GM20000 (cell line): ENCODE results near the gene NCKAP5.

Source experiments
- DNase-seq: peaks from one replicate; pipeline ENCODE4 v3.0.0; 2012; ENCODE audit warnings: low spot score
- CTCF ChIP-seq: IDR thresholded peaks from 2 replicates; pipeline ENCODE4 v1.5.1; 2012; ENCODE audit warnings: mild to moderate bottlenecking, control low read depth; ENCODE audit errors: extremely low read depth, missing control alignments

Gene NCKAP5

GRCh38 chr2:132902626-132903025, 665.6 kb downstream of the NCKAP5 start:
- no peak for TF ChIP-seq CTCF
- DNase-seq: no peak

- DNase-seq: no peak
- TF ChIP-seq CTCF: no peak
These were observed 666.6 kb downstream of the NCKAP5 start for GRCh38 chr2:132901661-132902060.

GRCh38 chr2:132897111-132897510, 671.2 kb downstream of the NCKAP5 start:
- no peak for TF ChIP-seq CTCF
- DNase-seq: no peak

- no peak for TF ChIP-seq CTCF
- DNase-seq: no peak
These were observed 672.2 kb downstream of the NCKAP5 start for GRCh38 chr2:132896073-132896472.

GRCh38 chr2:132891498-132891897, 676.8 kb downstream of the NCKAP5 start:
- DNase-seq: no peak
- TF ChIP-seq CTCF: no peak

- no peak for TF ChIP-seq CTCF
- no peak for DNase-seq
These were observed 681.7 kb downstream of the NCKAP5 start for GRCh38 chr2:132886574-132886973.

GRCh38 chr2:132884705-132885104, 683.6 kb downstream of the NCKAP5 start:
- no peak for TF ChIP-seq CTCF
- DNase-seq: no peak
